SU-DHL-6 (cell line): ENCODE measurements around the gene MGAT5.

Experiments
- H2AFZ ChIP-seq: fragments of 200-600 bp; sonication (generic); 2 replicates; pipeline ENCODE4 v1.6.1; 2014; ENCODE audit warnings: low read depth, mild to moderate bottlenecking, moderate library complexity, mixed read lengths, antibody characterized with exemption, low read length; ENCODE audit not compliant: severe bottlenecking
- H3F3A ChIP-seq: fragments of 200-600 bp; shearing (Covaris generic); 2 replicates; pipeline ENCODE4 v1.6.0; 2016; ENCODE audit warnings: antibody characterized with exemption, mild to moderate bottlenecking; ENCODE audit not compliant: insufficient read depth
- H3K27ac ChIP-seq: fragments of 200-600 bp; sonication (generic); 2 replicates; pipeline ENCODE4 v1.5.1; 2016; ENCODE audit warnings: low read depth, mild to moderate bottlenecking, low read length, moderate library complexity, mixed read lengths
- H3K27me3 ChIP-seq: fragments of 200-600 bp; sonication (generic), shearing (Covaris generic); 2 replicates; pipeline ENCODE4 v1.6.0; 2014; ENCODE audit warnings: mild to moderate bottlenecking, low read length
- H3K36me3 ChIP-seq: fragments of 200-600 bp; sonication (generic); 2 replicates; pipeline ENCODE4 v1.6.1; 2014; ENCODE audit warnings: mild to moderate bottlenecking, low read length, mixed read lengths
- H3K4me2 ChIP-seq: fragments of 300-600, 200-600 bp; shearing (Covaris generic), sonication (generic); 2 replicates; pipeline ENCODE4 v1.6.0; 2014; ENCODE audit warnings: low read length, low read depth, mild to moderate bottlenecking; ENCODE audit not compliant: poor library complexity, severe bottlenecking
- H3K4me3 ChIP-seq: fragments of 200-600 bp; sonication (generic); 2 replicates; pipeline ENCODE4 v1.5.1; 2014; ENCODE audit warnings: antibody characterized with exemption, low read length, mild to moderate bottlenecking, mixed read lengths; ENCODE audit not compliant: insufficient read depth, poor library complexity, severe bottlenecking
- H3K79me2 ChIP-seq: fragments of 200-600 bp; sonication (generic); 2 replicates; pipeline ENCODE4 v1.6.1; 2014; ENCODE audit warnings: mild to moderate bottlenecking, low read length, moderate library complexity; ENCODE audit not compliant: insufficient read depth
- H3K9ac ChIP-seq: fragments of 200-600 bp; sonication (generic); 2 replicates; pipeline ENCODE4 v1.7.0; 2014; ENCODE audit warnings: mild to moderate bottlenecking, low read length
- H3K9me2 ChIP-seq: fragments of 200-600 bp; sonication (generic); replicated peaks from 2 replicates; pipeline ENCODE4 v1.6.1; 2014; ENCODE audit warnings: low read length; ENCODE audit not compliant: insufficient read depth
- H3K9me3 ChIP-seq: fragments of 200-600 bp; sonication (generic); 2 replicates; pipeline ENCODE4 v1.6.1; 2014; ENCODE audit warnings: low read length, mixed read lengths; ENCODE audit not compliant: insufficient read depth
- H4K20me1 ChIP-seq: fragments of 200-600 bp; sonication (generic); 2 replicates; pipeline ENCODE4 v1.6.1; 2014; ENCODE audit warnings: low read depth, mild to moderate bottlenecking, antibody characterized with exemption, low read length, moderate library complexity, mixed read lengths
- CTCF ChIP-seq: fragments of 200-600 bp; sonication (generic); IDR thresholded peaks from one replicate; pipeline ENCODE4 v1.5.1; 2017; ENCODE audit warnings: antibody characterized with exemption, mild to moderate bottlenecking, low read length, moderate library complexity; ENCODE audit not compliant: insufficient read depth, poor library complexity, severe bottlenecking
- EZH2phosphoT487 ChIP-seq: fragments of 200-600 bp; sonication (generic), shearing (Covaris generic); conservative IDR thresholded peaks from 2 replicates; pipeline ENCODE4 v1.6.1; 2018; ENCODE audit warnings: mild to moderate bottlenecking, antibody characterized with exemption, low read length, moderate library complexity, mixed read lengths

MGAT5 gene

DNA sequence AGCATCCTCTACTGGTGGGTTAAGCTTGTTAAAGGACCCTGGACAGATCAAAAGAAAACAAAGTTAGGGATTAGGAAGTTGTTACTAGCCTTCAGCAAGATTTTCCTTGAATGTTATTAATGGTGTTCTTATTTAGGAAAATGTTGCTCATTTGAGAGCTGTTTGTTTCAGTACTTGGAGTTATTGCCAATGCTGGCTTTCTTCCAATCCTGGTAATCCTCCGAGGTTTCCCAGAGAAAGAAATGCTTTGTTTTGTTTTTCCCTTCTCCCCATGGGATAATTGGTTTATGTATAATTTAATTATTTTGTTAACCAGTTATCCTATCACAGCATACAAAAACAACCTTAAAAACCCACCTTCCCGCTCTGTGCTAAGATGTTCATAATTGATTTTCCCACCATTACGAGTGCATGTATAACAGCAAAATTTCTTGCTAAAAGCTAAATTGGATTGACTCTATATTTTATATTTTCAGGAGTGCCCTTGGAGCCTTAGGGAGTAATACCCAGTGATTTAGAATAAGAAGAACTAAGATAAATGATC lies 79.8 kb downstream of the MGAT5 start:
- H3K79me2 ChIP-seq, result no peaks in the 10 kb centered on the region
- H4K20me1 ChIP-seq, result no peaks in the 10 kb centered on the region
- TF ChIP-seq EZH2phosphoT487 (no peak), CTCF (no peak)
- H3K36me3 ChIP-seq, result no peaks in the 10 kb centered on the region
- no peaks in the 10 kb centered on the region for H3K9me3 ChIP-seq
- no peak overlapping the region for H2AFZ ChIP-seq
- no peak overlapping the region for H3K4me2 ChIP-seq
- H3K27me3 ChIP-seq, result no peaks in the 10 kb centered on the region
- no peaks in the 10 kb centered on the region for H3K9me2 ChIP-seq
- no peak overlapping the region for H3K9ac ChIP-seq
- H3K4me3 ChIP-seq, result no peak overlapping the region
- H3F3A ChIP-seq, result no peaks in the 10 kb centered on the region
- H3K27ac ChIP-seq, result no peak overlapping the region

- Histone ChIP-seq H3K9ac (no peak overlapping the region), H3K27me3 (no peaks in the 10 kb centered on the region), H2AFZ (no peak overlapping the region), H3K27ac (no peak overlapping the region), H3F3A (no peaks in the 10 kb centered on the region), H3K4me2 (no peak overlapping the region), H4K20me1 (no peaks in the 10 kb centered on the region), H3K36me3 (0 out of 2 replicates have a peak, but pooled peaks cover 3% of the 10 kb centered on the region), H3K9me2 (no peaks in the 10 kb centered on the region), H3K9me3 (no peaks in the 10 kb centered on the region), H3K79me2 (no peaks in the 10 kb centered on the region), H3K4me3 (no peak overlapping the region)
- TF ChIP-seq EZH2phosphoT487 (no peak), CTCF (no peak)
Observed at GRCh38 chr2:134334542-134335353, 80.9 kb downstream of the MGAT5 start.

GRCh38 chr2:134335601-134336000 lies 81.7 kb downstream of the MGAT5 start:
- no peak overlapping the region for H3K27ac ChIP-seq
- no peaks in the 10 kb centered on the region for H4K20me1 ChIP-seq
- no peak overlapping the region for H2AFZ ChIP-seq
- H3K27me3 ChIP-seq, result no peaks in the 10 kb centered on the region
- H3K9me3 ChIP-seq, result no peaks in the 10 kb centered on the region
- H3K4me2 ChIP-seq, result no peak overlapping the region
- TF ChIP-seq EZH2phosphoT487, result no peak
- TF ChIP-seq CTCF, result no peak
- no peaks in the 10 kb centered on the region for H3F3A ChIP-seq
- H3K79me2 ChIP-seq, result no peaks in the 10 kb centered on the region
- no peak overlapping the region for H3K9ac ChIP-seq
- H3K9me2 ChIP-seq, result no peaks in the 10 kb centered on the region
- no peak overlapping the region for H3K4me3 ChIP-seq
- 0 out of 2 replicates have a peak, but pooled peaks cover 3% of the 10 kb centered on the region for H3K36me3 ChIP-seq
